Esophagus muscularis mucosa (tissue), 4 donors: ENCODE data around the gene BARX1. TPM values are rescaled to one million over a fixed set of nuclear protein-coding genes. Genes with fewer than 3 reads are reported as not detected.

Experiments
- DNase-seq: peaks from one replicate; pipeline ENCODE4 v3.0.0-alpha.2; 2017; ENCODE audit errors: extremely low spot score
- H3K27ac ChIP-seq, 4 donors: fragments of 200-600 bp; sonication (generic); replicated peaks in 1 of 4; 1 replicate in 3 of 4; 2 replicates in 1 of 4; pipeline ENCODE4 v1.5.1; 2016 to 2019; ENCODE audit warnings: mild to moderate bottlenecking in 1 of 4
- H3K27me3 ChIP-seq, 4 donors: fragments of 200-600 bp; sonication (generic); one replicate each; pipeline versions ENCODE4 v1.5.1 to v1.6.0; 2016 to 2019
- H3K36me3 ChIP-seq, 4 donors: fragments of 200-600 bp; sonication (generic); one replicate each; pipeline ENCODE4 v1.5.1; 2016 to 2019
- H3K4me1 ChIP-seq, 4 donors: fragments of 200-600 bp; sonication (generic); one replicate each; pipeline ENCODE4 v1.5.1; 2016 to 2019
- H3K4me3 ChIP-seq, 4 donors: fragments of 200-600 bp; sonication (generic); 1 replicate in 2 of 4; 2 replicates in 2 of 4; pipeline ENCODE4 v1.5.1; 2016 to 2019; ENCODE audit warnings: mild to moderate bottlenecking in 4 of 4, moderate library complexity in 1 of 4
- H3K9me3 ChIP-seq, 4 donors: fragments of 200-600 bp; sonication (generic); 1 replicate in 3 of 4; 2 replicates in 1 of 4; pipeline ENCODE4 v1.5.1; 2016 to 2019
- EP300 ChIP-seq: sonication (generic); formaldehyde crosslinking; IDR thresholded peaks from one replicate; pipeline ENCODE4 v1.6.1; 2017; ENCODE audit warnings: antibody characterized with exemption
- POLR2A ChIP-seq: fragments of 450-650 bp; IDR thresholded peaks from one replicate; pipeline ENCODE4 v1.6.1; 2017; ENCODE audit warnings: antibody characterized with exemption, moderate library complexity, mild to moderate bottlenecking, low read depth
- POLR2AphosphoS5 ChIP-seq, 2 donors: sonication (generic); formaldehyde crosslinking; IDR thresholded peaks; one replicate each; pipeline ENCODE4 v1.6.1; 2017; ENCODE audit warnings: antibody characterized with exemption in 2 of 2
- WGBS: methylation state at CpG from one replicate; pipeline ENCODE4 v1.1.5; 2018; 5-methylcytosine and 5-hydroxymethylcytosine counted together
- intact Hi-C: fragments of 100-400 bp; cut with DNase I; formaldehyde crosslinking; loops from one replicate; pipeline ENCODE4 v1.15.1; 2023
- total RNA-seq, 4 donors: library from RNA; depleted of rRNA; stranded (reverse); fragments of >200 nt; gene quantifications; one replicate each; pipeline versions ENCODE4 v1.1.0 to v1.2.1, GENCODE V29; 2016
- TF ChIP-seq, protein P1 (sequence below), 3 experiments: fragments of 200-600 bp in 2 of 3; fragments of 450-650 bp in 1 of 3; sonication (generic) in 2 of 3; IDR thresholded peaks; one replicate each; pipeline ENCODE4 v1.5.1; 2017 to 2019; ENCODE audit warnings: antibody characterized with exemption in 3 of 3, mild to moderate bottlenecking in 2 of 3, moderate library complexity in 1 of 3

BARX1 gene
- total RNA-seq, 4 donors from 2014 or later, result 0.42 TPM; not detected in 3

DNA sequence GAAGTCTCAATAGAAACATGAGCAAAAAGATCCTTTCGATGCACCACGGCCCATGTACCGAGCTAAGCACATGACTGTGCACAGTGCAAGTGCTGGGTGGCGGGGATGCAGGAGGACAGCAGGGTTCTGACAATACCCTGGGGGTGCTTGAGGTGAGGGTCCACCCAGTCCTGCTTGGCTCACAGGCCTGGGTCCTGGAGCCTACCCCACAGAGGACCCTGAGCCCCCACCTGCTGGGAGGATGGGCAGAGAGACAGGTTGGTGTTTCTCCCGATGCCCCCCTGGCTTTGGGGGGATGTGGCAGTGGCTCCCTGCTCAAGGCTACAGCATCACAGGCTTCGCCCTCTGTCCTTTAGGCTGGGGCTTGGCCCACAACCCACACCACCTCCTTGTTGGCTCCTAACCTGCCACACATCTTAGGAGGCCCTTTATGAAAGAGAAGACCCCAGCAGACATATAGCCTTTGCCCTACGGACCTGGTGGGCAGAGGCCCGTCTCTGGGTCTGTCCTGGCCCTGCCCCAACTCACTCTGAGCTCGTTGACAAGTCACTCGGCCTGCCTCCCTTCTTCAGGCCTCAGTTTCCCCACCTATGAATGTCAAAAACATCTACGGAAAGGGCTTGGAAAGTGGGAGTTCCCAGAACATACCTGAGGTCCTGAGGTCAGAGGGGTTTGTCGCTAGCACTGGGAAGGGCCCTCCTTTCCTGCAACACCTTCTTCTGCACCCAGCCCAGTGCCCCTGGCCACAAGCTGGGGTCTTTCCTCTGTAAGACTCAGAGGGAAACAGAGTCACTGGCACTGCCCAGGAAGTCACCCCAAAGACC lies 50.3 kb downstream of the BARX1 start:
- H3K9me3 ChIP-seq, result peaks cover 0 to 8% (median 0%) of the 10 kb centered on the region in 4 donors
- no peaks in the 10 kb centered on the region for H3K36me3 ChIP-seq
- intact Hi-C loops, result no loop called here
- no peak overlapping the region for H3K27ac ChIP-seq
- 90% methylated on average over 7 of the region's 12 CpGs for WGBS
- TF ChIP-seq, protein P1, sequence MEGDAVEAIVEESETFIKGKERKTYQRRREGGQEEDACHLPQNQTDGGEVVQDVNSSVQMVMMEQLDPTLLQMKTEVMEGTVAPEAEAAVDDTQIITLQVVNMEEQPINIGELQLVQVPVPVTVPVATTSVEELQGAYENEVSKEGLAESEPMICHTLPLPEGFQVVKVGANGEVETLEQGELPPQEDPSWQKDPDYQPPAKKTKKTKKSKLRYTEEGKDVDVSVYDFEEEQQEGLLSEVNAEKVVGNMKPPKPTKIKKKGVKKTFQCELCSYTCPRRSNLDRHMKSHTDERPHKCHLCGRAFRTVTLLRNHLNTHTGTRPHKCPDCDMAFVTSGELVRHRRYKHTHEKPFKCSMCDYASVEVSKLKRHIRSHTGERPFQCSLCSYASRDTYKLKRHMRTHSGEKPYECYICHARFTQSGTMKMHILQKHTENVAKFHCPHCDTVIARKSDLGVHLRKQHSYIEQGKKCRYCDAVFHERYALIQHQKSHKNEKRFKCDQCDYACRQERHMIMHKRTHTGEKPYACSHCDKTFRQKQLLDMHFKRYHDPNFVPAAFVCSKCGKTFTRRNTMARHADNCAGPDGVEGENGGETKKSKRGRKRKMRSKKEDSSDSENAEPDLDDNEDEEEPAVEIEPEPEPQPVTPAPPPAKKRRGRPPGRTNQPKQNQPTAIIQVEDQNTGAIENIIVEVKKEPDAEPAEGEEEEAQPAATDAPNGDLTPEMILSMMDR (IDR thresholded peaks at IDR 0.05), result no peak
- no peak for TF ChIP-seq EP300
- no peak for TF ChIP-seq POLR2AphosphoS5 (IDR thresholded peaks at IDR 0.05)
- no peak for TF ChIP-seq POLR2A
- H3K4me1 ChIP-seq, result no peaks in the 10 kb centered on the region
- H3K4me3 ChIP-seq, result no peak overlapping the region
- no peak for DNase-seq
- H3K27me3 ChIP-seq, result peaks cover 0 to 71% (median 0%) of the 10 kb centered on the region in 4 donors

DNA sequence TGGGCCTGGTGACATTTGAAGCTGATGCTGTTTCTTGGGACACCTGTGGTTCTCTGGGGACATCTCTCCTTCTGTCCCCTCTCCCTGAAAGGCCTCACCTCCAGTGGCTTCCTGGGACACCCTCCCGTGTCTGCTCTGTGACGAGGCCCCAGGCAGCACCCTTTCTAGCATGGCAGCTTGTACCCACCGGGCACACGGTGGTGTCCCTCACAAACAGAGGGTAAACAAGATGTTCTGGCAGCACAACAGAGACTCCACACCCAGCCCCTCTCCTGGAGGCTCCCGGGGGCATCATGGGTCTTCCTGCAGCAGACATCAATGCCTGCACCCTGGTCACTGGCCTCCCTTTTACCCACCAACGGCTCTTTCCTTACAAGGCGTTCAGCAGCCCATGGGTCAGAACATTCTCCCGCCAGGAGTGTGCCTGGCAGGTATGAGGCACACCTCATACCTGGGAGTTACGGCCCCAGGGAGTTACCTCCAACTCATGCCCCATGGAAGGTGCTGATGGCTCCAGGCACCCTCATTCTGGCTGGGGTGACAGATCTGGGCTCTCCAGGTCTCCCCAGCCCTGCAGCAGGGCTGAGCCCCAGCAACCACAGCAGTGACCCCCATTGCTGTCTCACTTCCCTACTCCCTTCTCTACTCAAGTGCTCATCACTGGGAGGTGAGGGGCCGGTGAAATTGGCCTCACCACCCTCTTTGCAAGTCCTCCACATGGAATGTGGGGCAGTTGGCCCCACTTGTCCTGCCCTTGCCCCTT lies 51.1 kb downstream of the BARX1 start:
- H3K36me3 ChIP-seq, result no peaks in the 10 kb centered on the region
- no peak for DNase-seq
- H3K9me3 ChIP-seq, result peaks cover 0 to 8% (median 0%) of the 10 kb centered on the region in 4 donors
- H3K4me1 ChIP-seq, result no peaks in the 10 kb centered on the region
- intact Hi-C loops, result no loop called here
- 95% methylated on average over 9 of the region's 10 CpGs for WGBS
- H3K27me3 ChIP-seq, result peaks cover 0 to 63% (median 0%) of the 10 kb centered on the region in 4 donors
- TF ChIP-seq POLR2A, result no peak
- TF ChIP-seq, protein P1 (IDR thresholded peaks at IDR 0.05), result no peak
- TF ChIP-seq POLR2AphosphoS5 (IDR thresholded peaks at IDR 0.05), result no peak
- TF ChIP-seq EP300, result no peak
- no peak overlapping the region for H3K27ac ChIP-seq
- no peak overlapping the region for H3K4me3 ChIP-seq

DNA sequence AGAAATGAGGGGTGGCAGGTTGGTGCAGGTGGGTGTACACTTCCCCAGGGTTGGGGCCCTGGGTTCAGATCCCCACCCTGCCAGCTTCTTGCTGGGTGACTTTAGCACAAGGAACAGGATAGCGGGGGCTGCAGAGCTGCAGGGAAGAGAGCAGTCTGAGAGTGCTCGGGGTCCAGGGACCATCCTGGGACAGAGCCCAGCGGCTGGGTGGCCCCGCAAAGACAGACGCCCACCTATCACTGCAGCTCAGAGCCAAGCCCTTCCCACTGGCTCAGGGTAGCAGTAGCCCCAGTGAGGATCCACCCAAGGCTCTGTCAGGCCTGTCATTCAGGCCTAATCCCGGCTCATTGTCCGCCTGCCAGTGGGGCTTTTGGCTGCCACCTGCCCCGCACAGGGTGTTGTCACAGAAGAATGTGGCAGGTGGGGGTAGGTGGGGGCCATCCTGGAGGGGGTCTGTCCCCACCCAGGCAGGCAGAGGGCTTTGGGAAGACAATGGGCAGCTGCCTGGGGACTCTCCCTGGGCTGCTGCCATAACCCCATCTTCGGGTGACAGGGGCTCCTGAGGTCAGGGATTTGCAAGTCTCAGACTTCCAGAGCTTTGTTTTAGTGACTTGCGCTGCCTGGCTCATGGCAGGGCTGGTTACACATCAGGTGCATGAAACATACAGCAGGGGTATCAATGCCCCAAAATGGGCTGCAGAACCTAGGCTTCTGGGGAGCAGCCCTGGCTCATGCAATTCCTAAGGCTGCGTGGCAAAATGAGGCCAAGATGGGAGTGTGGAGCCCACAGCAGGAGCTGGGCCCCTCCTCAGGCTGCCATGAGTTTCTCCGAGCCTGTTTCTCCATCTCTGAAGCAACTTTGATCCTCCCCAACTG lies 52.1 kb downstream of the BARX1 start:
- TF ChIP-seq EP300, result no peak
- TF ChIP-seq, protein P1 (IDR thresholded peaks at IDR 0.05), result no peak
- no peak for TF ChIP-seq POLR2AphosphoS5 (IDR thresholded peaks at IDR 0.05)
- no peak for TF ChIP-seq POLR2A
- Histone ChIP-seq H3K36me3 (no peaks in the 10 kb centered on the region), H3K27ac (no peak overlapping the region), H3K4me1 (no peaks in the 10 kb centered on the region), H3K27me3 (peaks cover 0 to 53% (median 0%) of the 10 kb centered on the region in 4 donors), H3K4me3 (no peak overlapping the region), H3K9me3 (peaks cover 0 to 8% (median 0%) of the 10 kb centered on the region in 4 donors)
- intact Hi-C loops, result no loop called here
- DNase-seq, result no peak
- WGBS, result 97% methylated on average over 6 of the region's 12 CpGs

DNA sequence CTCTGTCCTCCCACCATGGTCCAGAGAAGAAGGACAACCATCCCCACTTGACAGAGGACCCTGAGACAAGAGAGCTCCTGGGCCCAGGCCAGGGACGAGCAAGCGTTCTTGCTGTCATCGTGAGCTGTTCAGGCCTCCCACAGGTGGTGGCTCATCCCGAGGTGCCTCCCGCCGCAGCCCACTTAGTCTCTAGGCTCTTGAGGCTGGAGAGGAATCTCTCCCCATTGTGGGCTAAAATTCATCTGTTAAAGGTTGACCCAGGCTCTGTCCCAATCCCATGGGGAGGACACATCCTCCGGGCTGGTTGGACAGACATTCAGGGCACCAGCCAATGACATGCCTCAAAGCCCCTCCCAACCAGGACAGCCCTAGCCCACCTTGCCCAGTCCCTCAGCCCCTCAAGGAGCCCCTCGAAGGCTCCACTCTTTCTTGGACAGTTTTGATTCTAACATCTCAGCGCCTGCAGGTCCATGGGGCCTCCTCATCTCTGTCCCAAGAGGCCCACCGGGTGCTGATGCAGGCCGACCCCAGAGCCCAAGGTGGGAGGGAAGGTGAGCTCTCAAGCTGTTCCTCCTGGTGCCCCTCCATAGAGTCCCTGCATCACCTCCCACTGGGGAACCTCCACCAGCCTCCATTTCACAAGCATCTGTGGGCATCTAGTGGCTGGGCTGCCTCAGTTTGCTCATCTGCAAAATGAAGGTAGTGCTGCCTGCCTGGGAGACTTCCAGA lies 52.9 kb downstream of the BARX1 start:
- no peak overlapping the region for H3K27ac ChIP-seq
- DNase-seq, result no peak

More for the DNA sequence above, 52.9 kb downstream of the BARX1 start:
- TF ChIP-seq, protein P1 (IDR thresholded peaks at IDR 0.05), result no peak
- TF ChIP-seq POLR2A (no peak), POLR2AphosphoS5 (IDR thresholded peaks at IDR 0.05) (no peak), EP300 (no peak)
- Histone ChIP-seq H3K9me3 (peaks cover 0 to 3% (median 0%) of the 10 kb centered on the region in 4 donors), H3K27me3 (peaks cover 0 to 45% (median 0%) of the 10 kb centered on the region in 4 donors), H3K36me3 (no peaks in the 10 kb centered on the region), H3K4me1 (no peaks in the 10 kb centered on the region), H3K4me3 (no peak overlapping the region)
- intact Hi-C loops, result no loop called here
- WGBS, result 94% methylated on average over 6 of the region's 11 CpGs
